ENCODE data around the gene FAM20A.

The FAM20A gene

DNA sequence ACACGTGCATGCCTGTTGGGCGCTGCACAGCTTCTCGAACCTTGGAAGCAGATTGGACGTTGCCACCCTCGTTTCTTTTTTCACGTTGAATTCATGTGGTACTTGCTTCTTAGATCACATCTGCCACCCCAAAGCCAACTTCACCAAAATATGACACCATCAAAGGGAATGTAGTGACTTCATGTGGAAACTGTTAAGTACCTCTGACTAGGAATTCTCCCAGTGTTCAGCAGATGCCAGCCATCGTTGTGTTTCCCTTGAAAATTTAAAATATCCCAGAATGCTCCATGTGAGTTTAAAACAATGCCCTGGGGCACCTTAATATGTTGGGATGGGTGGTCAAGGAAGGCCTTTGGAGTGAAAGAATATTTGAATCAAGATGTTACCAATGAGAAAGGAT, 22.6 kb upstream of the FAM20A start:
- no peak overlapping the region for H3K27ac ChIP-seq
- no peak for DNase-seq
- TF ChIP-seq, protein P1, sequence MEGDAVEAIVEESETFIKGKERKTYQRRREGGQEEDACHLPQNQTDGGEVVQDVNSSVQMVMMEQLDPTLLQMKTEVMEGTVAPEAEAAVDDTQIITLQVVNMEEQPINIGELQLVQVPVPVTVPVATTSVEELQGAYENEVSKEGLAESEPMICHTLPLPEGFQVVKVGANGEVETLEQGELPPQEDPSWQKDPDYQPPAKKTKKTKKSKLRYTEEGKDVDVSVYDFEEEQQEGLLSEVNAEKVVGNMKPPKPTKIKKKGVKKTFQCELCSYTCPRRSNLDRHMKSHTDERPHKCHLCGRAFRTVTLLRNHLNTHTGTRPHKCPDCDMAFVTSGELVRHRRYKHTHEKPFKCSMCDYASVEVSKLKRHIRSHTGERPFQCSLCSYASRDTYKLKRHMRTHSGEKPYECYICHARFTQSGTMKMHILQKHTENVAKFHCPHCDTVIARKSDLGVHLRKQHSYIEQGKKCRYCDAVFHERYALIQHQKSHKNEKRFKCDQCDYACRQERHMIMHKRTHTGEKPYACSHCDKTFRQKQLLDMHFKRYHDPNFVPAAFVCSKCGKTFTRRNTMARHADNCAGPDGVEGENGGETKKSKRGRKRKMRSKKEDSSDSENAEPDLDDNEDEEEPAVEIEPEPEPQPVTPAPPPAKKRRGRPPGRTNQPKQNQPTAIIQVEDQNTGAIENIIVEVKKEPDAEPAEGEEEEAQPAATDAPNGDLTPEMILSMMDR (IDR thresholded peaks at IDR 0.05; ENCODE audit: low read depth, low read length): no peak
- no peak overlapping the region for H3K4me3 ChIP-seq (ENCODE audit: low read depth, low read length)
- H3K9me3 ChIP-seq (ENCODE audit: severe bottlenecking): no peaks in the 10 kb centered on the region
- no peaks in the 10 kb centered on the region for H3K36me3 ChIP-seq
- H3K27me3 ChIP-seq (ENCODE audit: insufficient read depth, low read depth, severe bottlenecking): no peaks in the 10 kb centered on the region

DNA sequence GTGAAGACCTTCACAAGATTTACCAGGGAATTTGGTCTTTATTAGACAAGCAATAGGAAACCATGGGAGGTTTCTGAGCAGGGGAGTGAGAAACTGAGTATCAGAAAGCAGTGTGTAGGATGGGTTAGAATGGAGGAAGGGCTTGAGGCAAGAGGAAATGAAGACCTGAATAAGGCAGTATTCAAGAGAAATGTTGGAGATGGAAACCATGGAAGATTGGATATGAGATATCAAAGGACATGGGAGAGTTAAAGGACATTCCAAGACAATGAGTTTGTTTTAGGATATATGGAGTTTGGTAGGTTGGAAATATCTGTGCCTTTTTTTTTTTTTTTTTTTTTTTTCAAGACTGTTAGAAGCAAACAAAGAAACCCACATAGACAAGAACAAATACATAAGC, 21.3 kb upstream of the FAM20A start:
- TF ChIP-seq, protein P1 (IDR thresholded peaks at IDR 0.05; ENCODE audit: low read depth, low read length): no peak
- Histone ChIP-seq H3K27ac (no peak overlapping the region), H3K27me3 (ENCODE audit: insufficient read depth, low read depth, severe bottlenecking) (no peaks in the 10 kb centered on the region), H3K4me3 (ENCODE audit: low read depth, low read length) (no peak overlapping the region), H3K9me3 (ENCODE audit: severe bottlenecking) (no peaks in the 10 kb centered on the region), H3K36me3 (no peaks in the 10 kb centered on the region)
- no peak for DNase-seq

DNA sequence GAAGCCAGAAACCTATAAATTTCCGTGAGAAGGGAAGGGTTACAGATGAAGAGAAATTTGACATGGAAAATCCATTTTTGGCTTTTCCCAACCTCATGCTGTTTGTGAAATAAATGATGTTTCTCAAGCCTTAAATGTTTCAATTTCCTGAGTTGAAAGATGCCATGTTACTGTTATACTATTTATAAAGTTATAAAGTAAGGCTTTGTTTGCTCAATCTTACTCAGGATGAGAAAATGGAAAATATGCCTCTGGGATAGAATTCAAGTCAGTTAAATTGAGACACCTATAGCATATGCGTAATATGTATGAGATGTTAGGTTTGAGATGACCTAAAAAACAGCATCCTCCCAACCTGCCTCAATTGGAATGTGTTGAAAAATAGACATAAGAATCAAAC, 19.9 kb upstream of the FAM20A start:
- TF ChIP-seq, protein P1 (IDR thresholded peaks at IDR 0.05; ENCODE audit: low read depth, low read length): no peak
- no peak for DNase-seq
- H3K4me3 ChIP-seq (ENCODE audit: low read depth, low read length): no peak overlapping the region
- H3K36me3 ChIP-seq: no peaks in the 10 kb centered on the region
- H3K27ac ChIP-seq: no peak overlapping the region
- no peaks in the 10 kb centered on the region for H3K27me3 ChIP-seq (ENCODE audit: insufficient read depth, low read depth, severe bottlenecking)
- H3K9me3 ChIP-seq (ENCODE audit: severe bottlenecking): no peaks in the 10 kb centered on the region

- H3K27ac ChIP-seq: no peak overlapping the region
- no peak for DNase-seq
- H3K9me3 ChIP-seq (ENCODE audit: severe bottlenecking): no peaks in the 10 kb centered on the region
- no peaks in the 10 kb centered on the region for H3K36me3 ChIP-seq
- H3K27me3 ChIP-seq (ENCODE audit: insufficient read depth, low read depth, severe bottlenecking): no peaks in the 10 kb centered on the region
- TF ChIP-seq, protein P1 (IDR thresholded peaks at IDR 0.05; ENCODE audit: low read depth, low read length): no peak
- no peak overlapping the region for H3K4me3 ChIP-seq (ENCODE audit: low read depth, low read length)
Measured at GRCh38 chr17:68616334-68616733, 15.2 kb upstream of the FAM20A start.

GRCh38 chr17:68614718-68615117, 13.6 kb upstream of the FAM20A start:
- DNase-seq: no peak
- H3K27ac ChIP-seq: no peak overlapping the region
- no peaks in the 10 kb centered on the region for H3K27me3 ChIP-seq (ENCODE audit: insufficient read depth, low read depth, severe bottlenecking)
- no peak overlapping the region for H3K4me3 ChIP-seq (ENCODE audit: low read depth, low read length)
- no peaks in the 10 kb centered on the region for H3K36me3 ChIP-seq
- TF ChIP-seq, protein P1 (IDR thresholded peaks at IDR 0.05; ENCODE audit: low read depth, low read length): no peak
- no peaks in the 10 kb centered on the region for H3K9me3 ChIP-seq (ENCODE audit: severe bottlenecking)

DNA sequence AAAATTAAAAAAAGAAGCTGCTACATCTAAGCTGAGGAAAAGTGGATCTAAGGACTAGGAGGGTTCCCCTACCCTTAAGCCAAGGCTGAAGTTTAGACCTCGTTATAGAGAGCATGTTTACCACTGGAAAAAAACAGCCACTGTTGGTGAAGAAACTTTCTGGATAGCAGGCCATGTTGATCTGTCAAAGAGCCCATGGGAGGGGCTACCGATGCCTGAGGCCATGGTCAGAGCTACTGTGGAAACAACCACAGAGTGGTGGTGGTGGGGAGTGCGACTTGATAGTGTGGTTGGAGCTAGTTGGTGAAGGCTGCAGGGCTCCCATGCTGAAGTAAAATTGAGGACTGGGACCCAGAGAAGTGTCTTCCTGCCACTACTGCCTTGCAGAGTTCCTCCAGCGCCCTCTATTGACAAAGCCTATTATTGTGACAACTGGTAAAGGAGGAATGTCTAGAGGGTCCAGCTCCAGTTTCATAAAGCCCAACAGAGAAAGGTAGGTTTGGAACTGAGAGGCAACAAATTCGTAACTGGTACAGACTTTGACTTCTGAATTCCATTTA, 12.7 kb upstream of the FAM20A start:
- Histone ChIP-seq H3K4me3 (ENCODE audit: low read depth, low read length) (no peak overlapping the region), H3K9me3 (ENCODE audit: severe bottlenecking) (no peaks in the 10 kb centered on the region), H3K27ac (no peak overlapping the region), H3K27me3 (ENCODE audit: insufficient read depth, low read depth, severe bottlenecking) (no peaks in the 10 kb centered on the region), H3K36me3 (no peaks in the 10 kb centered on the region)
- TF ChIP-seq, protein P1 (IDR thresholded peaks at IDR 0.05; ENCODE audit: low read depth, low read length): peak; percentile 91
- peak; percentile 82 for DNase-seq

Measured in WERI-Rb-1 (cell line).